GM19452 (cell line): ENCODE measurements around the gene PRRC2C.
A peak's percentile ranks its signal among the peaks of the same experiment; 100 is the strongest.
"Not testable (repeated sequence)": the region's sequence is repeated elsewhere in the genome, so short reads cannot be mapped to it uniquely, and the experiment has no call there.

Source experiments
- ATAC-seq: cut with Tn5 transposase; IDR thresholded peaks from one replicate; pipeline ENCODE4 v1.9.1; 2021; ENCODE audit not compliant: unreplicated experiment

The PRRC2C gene

GRCh38 chr1:171485375-171486047, at the start of gene PRRC2C:
TSS of gene PRRC2C (plus strand) at chr1:171485530. CDS start at chr1:171512089, 26,559 bp downstream.
- peak; percentile 97 for ATAC-seq

- ATAC-seq = no peak
These were observed 46.9 kb upstream of the PRRC2C start for GRCh38 chr1:171438441-171438840.

GRCh38 chr1:171440201-171440600, 45.1 kb upstream of the PRRC2C start:
- not testable (repeated sequence) for ATAC-seq

- ATAC-seq = not testable (repeated sequence)
These were observed 43.9 kb upstream of the PRRC2C start for GRCh38 chr1:171441278-171441895.

GRCh38 chr1:171446386-171446785, 38.9 kb upstream of the PRRC2C start:
- no peak for ATAC-seq

GRCh38 chr1:171455967-171456366, 29.4 kb upstream of the PRRC2C start:
- no peak for ATAC-seq

GRCh38 chr1:171457412-171457811, 27.9 kb upstream of the PRRC2C start:
- no peak for ATAC-seq

- ATAC-seq = no peak
These were observed 25.2 kb upstream of the PRRC2C start for GRCh38 chr1:171460018-171460620.

- ATAC-seq = no peak
These were observed 17.7 kb upstream of the PRRC2C start for GRCh38 chr1:171467626-171468025.

GRCh38 chr1:171468120-171468750, 17.1 kb upstream of the PRRC2C start:
- ATAC-seq = peak; percentile 71

- ATAC-seq = no peak
These were observed 14.6 kb upstream of the PRRC2C start for GRCh38 chr1:171470726-171471125.

- peak; percentile 59 for ATAC-seq
These were observed 13.1 kb upstream of the PRRC2C start for GRCh38 chr1:171472183-171472647.

- no peak for ATAC-seq
These were observed 8.5 kb upstream of the PRRC2C start for GRCh38 chr1:171476829-171477228.

GRCh38 chr1:171477804-171478203, 7.5 kb upstream of the PRRC2C start:
- no peak for ATAC-seq

- no peak for ATAC-seq
These were observed 5.3 kb upstream of the PRRC2C start for GRCh38 chr1:171480035-171480434.

GRCh38 chr1:171484760-171485374, 463 bp upstream of the PRRC2C start:
- peak; percentile 64 for ATAC-seq

- ATAC-seq = peak; percentile 33
These were observed 754 bp downstream of the PRRC2C start for GRCh38 chr1:171486048-171486519.

GRCh38 chr1:171487038-171487437, 1.7 kb downstream of the PRRC2C start:
- ATAC-seq = no peak

GRCh38 chr1:171488190-171488929, 3.0 kb downstream of the PRRC2C start:
- ATAC-seq = no peak

- no peak for ATAC-seq
These were observed 8.7 kb downstream of the PRRC2C start for GRCh38 chr1:171494076-171494475.
